ENCODE data around the gene RIOX2.

RIOX2 gene

GRCh38 chr3:97949110-97949485, 23.1 kb downstream of the RIOX2 start:
- no peak for FAIRE-seq
- no peak for TF ChIP-seq POLR2AphosphoS5 (IDR thresholded peaks at IDR 0.05; ENCODE audit: low read depth, low read length)
- TF ChIP-seq TAF1 (IDR thresholded peaks at IDR 0.05; ENCODE audit: borderline replicate concordance, low read depth, low read length), result no peak
- TF ChIP-seq POLR2A (IDR thresholded peaks at IDR 0.05; ENCODE audit: low read depth, low read length), result no peak
- DNase-seq (ENCODE audit: insufficient read length), result no peak

DNA sequence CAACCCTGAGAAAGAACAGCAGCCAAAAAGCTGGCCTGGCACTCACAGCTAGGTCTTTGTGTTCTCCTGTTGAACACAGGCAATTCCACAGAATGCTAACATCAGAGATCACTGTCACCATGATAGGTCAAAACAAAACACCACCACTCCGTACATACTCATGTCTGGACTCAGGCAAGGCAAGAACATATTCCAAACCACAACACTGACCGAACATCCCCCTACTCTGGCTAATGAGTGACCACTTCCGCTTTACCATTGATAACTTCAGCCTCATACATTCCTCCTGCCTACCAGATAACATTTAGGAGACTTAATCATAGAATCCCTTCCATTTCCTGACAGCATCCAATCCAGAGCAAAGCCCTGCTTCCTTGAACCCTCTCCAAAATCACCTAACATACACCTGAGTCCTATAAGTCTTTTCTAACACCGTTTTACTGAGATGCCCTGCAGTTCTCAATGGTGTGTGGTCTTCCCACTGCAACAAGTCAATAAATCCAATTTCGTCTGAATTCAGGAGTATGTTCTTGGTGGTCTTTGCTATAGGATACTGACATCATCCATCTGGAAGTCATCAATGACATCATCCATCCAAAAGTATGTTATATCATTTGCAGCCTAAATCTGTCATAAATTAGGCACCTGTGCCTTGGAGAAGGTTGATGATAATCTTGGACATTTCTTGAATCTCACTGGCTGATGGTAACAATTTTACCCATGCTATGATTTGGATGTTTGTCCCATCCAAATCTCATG, 23.7 kb downstream of the RIOX2 start:
- no peak for DNase-seq (ENCODE audit: insufficient read length)
- TF ChIP-seq POLR2AphosphoS5 (IDR thresholded peaks at IDR 0.05; ENCODE audit: low read depth, low read length) (no peak), POLR2A (IDR thresholded peaks at IDR 0.05; ENCODE audit: low read depth, low read length) (no peak), TAF1 (IDR thresholded peaks at IDR 0.05; ENCODE audit: borderline replicate concordance, low read depth, low read length) (no peak)
- FAIRE-seq, result no peak

GRCh38 chr3:97942801-97943546, 29.3 kb downstream of the RIOX2 start:
- FAIRE-seq (no peak), DNase-seq (ENCODE audit: insufficient read length) (no peak)
- TF ChIP-seq POLR2A (IDR thresholded peaks at IDR 0.05; ENCODE audit: low read depth, low read length) (no peak), TAF1 (IDR thresholded peaks at IDR 0.05; ENCODE audit: borderline replicate concordance, low read depth, low read length) (no peak), POLR2AphosphoS5 (IDR thresholded peaks at IDR 0.05; ENCODE audit: low read depth, low read length) (no peak)

- DNase-seq (ENCODE audit: insufficient read length) (no peak), FAIRE-seq (no peak)
- TF ChIP-seq POLR2AphosphoS5 (IDR thresholded peaks at IDR 0.05; ENCODE audit: low read depth, low read length), result no peak
- TF ChIP-seq TAF1 (IDR thresholded peaks at IDR 0.05; ENCODE audit: borderline replicate concordance, low read depth, low read length), result no peak
- TF ChIP-seq POLR2A (IDR thresholded peaks at IDR 0.05; ENCODE audit: low read depth, low read length), result no peak
Observed at GRCh38 chr3:97940034-97940433, 32.2 kb downstream of the RIOX2 start.

DNA sequence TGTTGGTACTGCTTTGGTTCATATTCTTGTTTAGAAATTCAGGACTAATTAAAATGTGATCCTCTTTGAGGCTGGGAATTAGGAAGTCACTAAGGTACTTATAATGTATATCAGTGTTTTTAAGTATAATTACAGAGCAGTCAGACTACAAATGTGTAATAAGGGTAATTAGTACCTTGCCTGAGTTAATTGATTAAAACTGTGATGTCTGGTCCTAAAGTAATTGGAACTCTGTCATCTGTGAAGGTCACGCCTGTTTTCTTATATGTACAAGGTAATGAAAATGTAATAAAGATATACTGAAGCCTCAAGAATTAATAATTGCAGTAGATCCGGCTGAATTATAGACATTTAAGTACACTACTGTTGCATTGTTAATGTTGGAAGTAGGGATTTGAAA, 32.8 kb downstream of the RIOX2 start:
- no peak for FAIRE-seq
- DNase-seq (ENCODE audit: insufficient read length), result no peak

GRCh38 chr3:97938444-97938843, 33.8 kb downstream of the RIOX2 start:
- FAIRE-seq (no peak), DNase-seq (ENCODE audit: insufficient read length) (no peak)
- no peak for TF ChIP-seq POLR2A (IDR thresholded peaks at IDR 0.05; ENCODE audit: low read depth, low read length)

More for the DNA sequence above, 32.8 kb downstream of the RIOX2 start:
- no peak for TF ChIP-seq TAF1 (IDR thresholded peaks at IDR 0.05; ENCODE audit: borderline replicate concordance, low read depth, low read length)
- no peak for TF ChIP-seq POLR2A (IDR thresholded peaks at IDR 0.05; ENCODE audit: low read depth, low read length)
- no peak for TF ChIP-seq POLR2AphosphoS5 (IDR thresholded peaks at IDR 0.05; ENCODE audit: low read depth, low read length)

GRCh38 chr3:97937205-97937604, 35.0 kb downstream of the RIOX2 start:
- TF ChIP-seq TAF1 (IDR thresholded peaks at IDR 0.05; ENCODE audit: borderline replicate concordance, low read depth, low read length) (no peak), POLR2AphosphoS5 (IDR thresholded peaks at IDR 0.05; ENCODE audit: low read depth, low read length) (no peak), POLR2A (IDR thresholded peaks at IDR 0.05; ENCODE audit: low read depth, low read length) (no peak)
- no peak for DNase-seq (ENCODE audit: insufficient read length)
- no peak for FAIRE-seq

DNA sequence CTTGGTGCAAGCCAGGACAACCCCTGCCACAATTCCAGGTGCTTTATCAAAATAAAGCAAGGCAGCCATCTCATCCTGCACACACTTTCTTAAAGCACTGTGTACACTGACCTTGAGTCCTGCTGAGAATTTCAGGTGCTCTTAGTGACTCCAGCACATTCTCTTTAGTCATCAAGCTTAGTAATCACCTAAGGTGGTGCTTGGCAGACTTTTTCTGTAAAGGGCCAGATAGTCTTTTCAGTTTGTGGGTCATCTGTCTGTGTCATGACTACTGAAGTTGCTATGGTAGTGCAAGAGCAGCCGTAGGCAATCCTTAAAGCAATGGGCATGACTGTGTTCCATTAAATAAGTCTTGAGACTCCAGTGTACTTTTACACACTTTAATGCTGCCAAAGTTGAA, 36.4 kb downstream of the RIOX2 start:
- no peak for FAIRE-seq
- no peak for DNase-seq (ENCODE audit: insufficient read length)
- TF ChIP-seq TAF1 (IDR thresholded peaks at IDR 0.05; ENCODE audit: borderline replicate concordance, low read depth, low read length) (no peak), POLR2A (IDR thresholded peaks at IDR 0.05; ENCODE audit: low read depth, low read length) (no peak), POLR2AphosphoS5 (IDR thresholded peaks at IDR 0.05; ENCODE audit: low read depth, low read length) (no peak)

GRCh38 chr3:97934980-97935695, 37.1 kb downstream of the RIOX2 start:
- no peak for DNase-seq (ENCODE audit: insufficient read length)
- no peak for FAIRE-seq
- no peak for TF ChIP-seq POLR2AphosphoS5 (IDR thresholded peaks at IDR 0.05; ENCODE audit: low read depth, low read length)
- TF ChIP-seq POLR2A (IDR thresholded peaks at IDR 0.05; ENCODE audit: low read depth, low read length), result no peak
- no peak for TF ChIP-seq TAF1 (IDR thresholded peaks at IDR 0.05; ENCODE audit: borderline replicate concordance, low read depth, low read length)

GRCh38 chr3:97932387-97932801, 39.8 kb downstream of the RIOX2 start:
- no peak for TF ChIP-seq POLR2A (IDR thresholded peaks at IDR 0.05; ENCODE audit: low read depth, low read length)
- TF ChIP-seq POLR2AphosphoS5 (IDR thresholded peaks at IDR 0.05; ENCODE audit: low read depth, low read length), result no peak
- TF ChIP-seq TAF1 (IDR thresholded peaks at IDR 0.05; ENCODE audit: borderline replicate concordance, low read depth, low read length), result no peak

DNA sequence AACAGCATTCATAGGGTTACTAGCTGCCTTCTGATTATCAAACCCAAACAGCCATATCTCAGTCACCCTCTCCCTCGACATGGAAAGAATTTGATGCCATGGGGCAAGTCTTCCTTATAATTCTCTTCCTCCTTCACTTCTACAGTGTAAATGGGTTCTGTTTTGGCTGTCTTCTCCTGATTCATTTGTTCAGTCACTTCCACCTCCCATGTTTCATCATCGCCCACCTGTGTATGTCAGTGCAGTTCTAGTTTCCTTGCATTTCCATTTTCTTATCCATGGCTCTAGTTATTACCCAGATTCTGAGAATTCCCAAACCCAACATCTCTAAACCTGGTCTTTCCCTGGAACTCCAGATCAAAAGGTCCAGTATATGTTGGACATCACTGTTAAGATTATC, 41.0 kb downstream of the RIOX2 start:
- DNase-seq (ENCODE audit: insufficient read length) (no peak), FAIRE-seq (no peak)
- TF ChIP-seq TAF1 (IDR thresholded peaks at IDR 0.05; ENCODE audit: borderline replicate concordance, low read depth, low read length), result no peak
- TF ChIP-seq POLR2A (IDR thresholded peaks at IDR 0.05; ENCODE audit: low read depth, low read length), result no peak
- no peak for TF ChIP-seq POLR2AphosphoS5 (IDR thresholded peaks at IDR 0.05; ENCODE audit: low read depth, low read length)

More at GRCh38 chr3:97932387-97932801, 39.8 kb downstream of the RIOX2 start:
- no peak for DNase-seq (ENCODE audit: insufficient read length)
- FAIRE-seq, result no peak
